ENCODE data around the gene CADM3. TPM values are rescaled to one million over a fixed set of nuclear protein-coding genes. Genes with fewer than 3 reads are reported as not detected.

The CADM3 gene
- total RNA-seq, 2 donors from 2014 or later, result not detected

DNA sequence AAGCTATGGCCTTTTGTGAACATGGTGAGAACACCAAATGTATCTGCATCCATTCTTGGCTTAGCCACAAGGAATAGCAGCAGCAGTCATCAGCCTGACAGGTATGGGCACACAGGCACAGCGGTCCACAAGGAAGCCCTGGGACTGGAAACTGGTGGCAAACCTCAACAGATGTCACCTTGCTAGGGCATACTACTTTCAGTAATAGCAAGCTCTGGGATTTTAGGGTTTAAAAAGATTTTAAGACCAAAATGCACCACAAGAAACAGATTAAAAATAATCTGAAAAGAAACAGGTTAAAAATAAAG, 9.7 kb upstream of the CADM3 start:
- peaks cover 48% of the 10 kb centered on the region for H3K27me3 Mint-ChIP-seq (ENCODE audit: low read depth)
- ATAC-seq (replicated peaks in 1 of 2), result no peak
- H3K4me3 Mint-ChIP-seq, result no peak overlapping the region

DNA sequence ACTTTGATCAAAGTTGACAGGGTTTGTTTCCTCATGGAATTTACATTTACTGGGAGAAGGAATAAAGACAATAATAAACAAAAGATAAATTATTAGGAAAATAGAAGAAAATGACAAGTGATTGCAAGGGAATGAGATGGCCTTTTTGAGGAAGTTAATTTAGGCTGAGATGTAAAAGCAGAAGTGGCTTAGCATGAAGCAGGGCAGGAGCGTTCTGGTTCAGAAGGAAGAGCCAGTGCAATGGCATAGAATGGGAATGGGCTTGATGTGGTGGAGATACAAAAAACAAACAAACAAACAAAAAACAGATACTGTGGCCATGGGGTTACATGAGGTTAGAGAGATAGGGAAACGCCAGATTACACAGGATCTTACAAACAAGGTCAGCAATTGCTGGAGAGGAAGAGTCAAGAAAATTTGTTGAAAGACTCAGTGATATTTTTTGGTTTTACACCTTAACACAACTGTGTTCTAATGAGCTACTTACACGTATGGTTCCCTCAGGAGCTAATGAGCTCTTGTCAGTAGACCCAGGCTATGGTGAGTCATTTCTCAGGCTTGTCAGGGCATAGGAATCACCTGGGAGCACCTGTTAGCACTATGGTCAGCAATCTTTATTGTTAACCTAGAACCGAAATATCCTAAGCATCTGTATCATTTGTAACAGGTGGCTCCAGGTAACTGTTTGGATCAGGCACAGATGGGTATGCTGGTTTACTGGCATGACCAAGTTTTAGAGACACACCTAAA, 8.7 kb upstream of the CADM3 start:
- H3K27me3 Mint-ChIP-seq (ENCODE audit: low read depth), result peaks cover 42% of the 10 kb centered on the region
- ATAC-seq (replicated peaks in 1 of 2) (no peak), DNase-seq (no peak)
- H3K9me3 Mint-ChIP-seq, result no peaks in the 10 kb centered on the region
- no peaks in the 10 kb centered on the region for H3K4me1 Mint-ChIP-seq (ENCODE audit: low read depth)
- H3K4me3 Mint-ChIP-seq, result no peak overlapping the region
- H3K27ac Mint-ChIP-seq, result no peak overlapping the region
- H3K36me3 Mint-ChIP-seq (ENCODE audit: insufficient read depth in 2 of 2), result no peaks in the 10 kb centered on the region

More for the DNA sequence above, 9.7 kb upstream of the CADM3 start:
- no peak overlapping the region for H3K27ac Mint-ChIP-seq
- H3K36me3 Mint-ChIP-seq (ENCODE audit: insufficient read depth in 2 of 2), result no peaks in the 10 kb centered on the region
- H3K4me1 Mint-ChIP-seq (ENCODE audit: low read depth), result no peaks in the 10 kb centered on the region
- H3K9me3 Mint-ChIP-seq, result no peaks in the 10 kb centered on the region
- DNase-seq, result no peak

DNA sequence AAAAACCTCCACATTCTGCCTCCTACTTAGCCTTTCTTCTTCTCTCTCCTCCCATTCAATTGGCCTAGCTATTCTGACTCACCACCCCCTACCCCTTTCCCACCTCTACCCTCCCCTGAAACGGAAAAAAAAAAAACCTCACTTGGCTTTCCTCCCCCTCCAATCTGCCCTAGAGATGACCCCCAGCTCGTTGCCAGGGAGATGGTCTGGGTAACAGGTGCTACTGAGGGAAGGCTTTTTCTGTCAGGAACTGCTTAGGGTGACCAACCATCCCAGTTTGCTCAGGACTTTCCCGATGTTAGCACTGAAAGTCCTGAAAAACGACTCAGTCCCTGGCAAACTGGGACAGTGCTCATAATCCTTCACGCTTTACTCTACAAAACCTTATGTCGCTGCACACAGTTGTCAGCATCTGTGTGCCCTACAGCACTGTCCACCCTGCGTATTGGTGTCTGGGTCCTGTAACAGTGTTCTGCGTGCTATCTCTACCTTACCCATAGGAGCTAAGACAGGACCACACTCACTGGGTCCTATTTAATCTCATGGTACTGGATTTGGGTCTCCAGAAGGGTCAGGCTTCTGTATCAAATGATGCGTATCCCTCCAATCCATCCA, 7.7 kb upstream of the CADM3 start:
- Mint-ChIP-seq H3K27me3 (ENCODE audit: low read depth) (peaks cover 46% of the 10 kb centered on the region), H3K27ac (no peak overlapping the region), H3K4me3 (no peak overlapping the region), H3K4me1 (ENCODE audit: low read depth) (no peaks in the 10 kb centered on the region), H3K9me3 (no peaks in the 10 kb centered on the region), H3K36me3 (ENCODE audit: insufficient read depth in 2 of 2) (no peaks in the 10 kb centered on the region)
- DNase-seq (no peak), ATAC-seq (replicated peaks in 1 of 2) (no peak)

DNA sequence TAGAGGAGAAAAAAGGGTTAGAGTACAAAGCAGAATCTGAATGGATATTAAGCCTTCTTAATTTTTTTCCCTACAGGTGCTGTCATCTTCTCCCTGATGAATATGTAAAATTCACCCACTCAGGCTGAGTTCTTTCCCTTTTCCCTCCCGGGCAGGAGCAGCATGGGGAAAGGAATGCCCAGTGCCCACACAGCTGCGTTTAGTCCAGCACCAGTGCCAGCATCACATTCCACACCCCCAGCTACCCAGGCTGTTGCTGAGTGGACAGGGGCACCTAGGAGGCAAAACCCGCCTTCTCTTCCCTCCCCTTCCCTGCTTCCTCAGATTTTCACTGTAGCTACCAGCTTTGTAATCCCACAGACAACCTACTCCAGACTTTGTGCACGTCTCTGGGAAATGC, 3.4 kb upstream of the CADM3 start:
- H3K4me1 Mint-ChIP-seq (ENCODE audit: low read depth), result peaks cover 6% of the 10 kb centered on the region
- ATAC-seq (replicated peaks in 1 of 2) (no peak), DNase-seq (no peak)
- no peaks in the 10 kb centered on the region for H3K9me3 Mint-ChIP-seq
- H3K27me3 Mint-ChIP-seq (ENCODE audit: low read depth), result peaks cover 63% of the 10 kb centered on the region
- H3K27ac Mint-ChIP-seq, result no peak overlapping the region
- no peak overlapping the region for H3K4me3 Mint-ChIP-seq
- H3K36me3 Mint-ChIP-seq (ENCODE audit: insufficient read depth in 2 of 2), result peaks cover 0 to 2% of the 10 kb centered on the region in 2 donors

DNA sequence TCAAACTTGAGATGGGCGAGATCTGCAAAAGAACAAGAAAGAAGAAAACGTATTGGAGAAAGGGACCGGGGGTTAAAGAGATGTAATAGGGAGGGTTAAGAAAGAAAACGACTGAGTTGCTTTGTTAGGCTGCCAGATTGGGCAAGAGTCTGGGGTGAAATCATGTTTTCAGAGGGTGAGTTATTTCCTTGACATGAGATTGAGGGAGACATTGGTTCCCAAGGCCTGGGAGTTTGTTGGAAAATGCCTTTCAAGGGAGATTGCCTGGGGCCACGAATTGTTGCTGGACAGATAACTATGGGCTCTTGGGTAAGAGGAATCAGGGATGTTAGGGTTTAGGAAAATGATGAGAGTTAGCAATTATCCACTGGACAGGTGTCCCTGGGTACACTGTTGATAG, 776 bp upstream of the CADM3 start:
- Mint-ChIP-seq H3K27me3 (ENCODE audit: low read depth) (peaks cover 75% of the 10 kb centered on the region), H3K4me3 (no peak overlapping the region), H3K36me3 (ENCODE audit: insufficient read depth in 2 of 2) (peaks cover 0 to 2% of the 10 kb centered on the region in 2 donors), H3K27ac (no peak overlapping the region), H3K9me3 (no peaks in the 10 kb centered on the region), H3K4me1 (ENCODE audit: low read depth) (peaks cover 6% of the 10 kb centered on the region)
- ATAC-seq (replicated peaks in 1 of 2), result no peak
- DNase-seq, result no peak

DNA sequence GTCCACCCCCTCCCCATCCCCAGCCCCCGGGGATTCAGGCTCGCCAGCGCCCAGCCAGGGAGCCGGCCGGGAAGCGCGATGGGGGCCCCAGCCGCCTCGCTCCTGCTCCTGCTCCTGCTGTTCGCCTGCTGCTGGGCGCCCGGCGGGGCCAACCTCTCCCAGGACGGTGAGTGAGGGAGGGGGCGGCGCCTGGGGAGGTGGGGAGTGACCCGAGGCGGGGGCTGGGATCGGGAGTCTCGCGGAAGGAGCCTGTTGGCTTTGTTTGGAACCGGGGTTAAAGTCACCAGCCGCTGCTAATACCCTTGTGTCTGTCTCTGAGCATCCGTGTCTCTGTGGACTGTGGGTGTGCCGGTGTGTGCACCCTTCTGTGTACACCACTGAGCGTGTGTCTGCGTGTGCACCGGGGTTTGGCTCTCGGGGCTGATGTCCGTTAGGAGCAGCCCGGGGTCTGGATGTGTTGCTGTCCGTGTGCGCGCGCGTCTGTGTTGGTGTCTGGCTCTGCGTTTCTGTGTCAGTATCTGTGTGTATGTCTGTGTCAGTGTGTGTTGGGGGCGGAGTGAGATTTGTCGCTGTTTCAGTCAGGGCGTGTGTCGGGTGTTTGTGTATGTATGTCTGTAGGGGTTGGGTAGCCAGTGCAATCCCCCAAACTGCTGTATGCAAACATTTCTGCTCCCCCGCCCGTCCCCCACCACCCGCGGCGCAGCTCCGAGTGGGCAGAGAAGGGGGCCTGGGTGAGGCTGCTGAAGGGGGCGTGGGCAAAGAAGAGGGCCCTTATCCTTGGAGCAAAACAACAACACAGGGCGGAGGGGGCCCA, 480 bp downstream of the CADM3 start:
- ATAC-seq (replicated peaks in 1 of 2) (no peak), DNase-seq (no peak)
- no peak overlapping the region for H3K27ac Mint-ChIP-seq
- H3K4me3 Mint-ChIP-seq, result peak overlapping the region; percentile 11 to 41
- H3K36me3 Mint-ChIP-seq (ENCODE audit: insufficient read depth in 2 of 2), result peaks cover 0 to 2% of the 10 kb centered on the region in 2 donors
- peaks cover 77% of the 10 kb centered on the region for H3K27me3 Mint-ChIP-seq (ENCODE audit: low read depth)
- peaks cover 6% of the 10 kb centered on the region for H3K4me1 Mint-ChIP-seq (ENCODE audit: low read depth)
- no peaks in the 10 kb centered on the region for H3K9me3 Mint-ChIP-seq

DNA sequence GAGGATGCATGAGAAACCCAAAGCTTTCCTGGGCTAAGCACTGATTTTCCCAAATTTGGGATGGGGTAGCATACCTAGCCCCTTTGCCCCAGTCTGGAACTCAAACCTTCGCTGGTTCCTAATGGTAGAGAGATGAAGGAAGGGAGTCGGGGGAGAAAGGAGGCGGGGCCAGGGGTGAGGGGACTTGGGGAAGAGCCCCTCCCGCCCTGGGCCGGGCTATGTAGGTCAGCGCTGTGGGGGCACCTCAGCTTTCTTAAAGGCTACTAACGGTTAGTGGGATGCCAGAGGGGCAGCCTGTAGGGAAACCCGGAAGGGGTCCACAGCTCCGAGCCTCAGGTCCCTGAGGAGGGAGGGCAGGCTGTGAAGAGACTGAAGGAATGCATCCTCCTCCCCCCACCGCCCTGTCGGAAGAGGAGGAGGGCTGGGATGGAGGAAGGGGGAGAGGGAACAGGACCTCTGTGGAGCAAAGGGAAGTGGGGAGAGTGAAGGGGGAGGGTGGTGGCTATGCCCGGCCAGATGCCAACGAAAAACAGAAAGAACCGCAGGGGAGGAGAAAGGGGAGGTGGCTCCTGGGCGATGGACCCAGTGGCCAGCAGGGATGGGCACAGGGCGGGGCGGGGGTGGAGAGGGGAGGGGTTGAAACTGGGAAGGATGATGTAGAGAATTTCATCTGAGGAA, 1.3 kb downstream of the CADM3 start:
- ATAC-seq (replicated peaks in 1 of 2) (no peak), DNase-seq (no peak)
- no peak overlapping the region for H3K27ac Mint-ChIP-seq
- no peaks in the 10 kb centered on the region for H3K9me3 Mint-ChIP-seq
- no peak overlapping the region for H3K4me3 Mint-ChIP-seq
- H3K4me1 Mint-ChIP-seq (ENCODE audit: low read depth), result peaks cover 11% of the 10 kb centered on the region
- peaks cover 80% of the 10 kb centered on the region for H3K27me3 Mint-ChIP-seq (ENCODE audit: low read depth)
- H3K36me3 Mint-ChIP-seq (ENCODE audit: insufficient read depth in 2 of 2), result peaks cover 0 to 2% of the 10 kb centered on the region in 2 donors

DNA sequence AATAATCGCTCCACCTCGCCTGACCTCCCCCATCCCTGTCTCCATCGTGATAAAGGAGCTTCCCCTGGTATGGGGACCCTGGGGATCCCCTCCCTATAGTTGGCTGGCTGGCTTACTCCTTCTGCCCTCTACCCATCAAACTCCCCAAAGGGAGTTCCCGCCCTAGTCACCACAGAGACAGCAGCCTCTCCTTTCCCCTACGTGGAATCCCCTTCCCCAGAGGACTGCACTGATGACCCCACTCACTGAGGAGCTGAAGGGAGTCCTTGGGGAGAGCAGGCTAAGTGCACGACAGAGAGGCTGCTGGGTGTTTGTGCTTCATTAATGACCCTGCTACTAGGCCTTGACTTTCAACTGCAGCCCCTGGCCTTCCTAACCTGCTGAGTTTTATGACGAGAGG, 1.9 kb downstream of the CADM3 start:
- no peaks in the 10 kb centered on the region for H3K9me3 Mint-ChIP-seq
- H3K4me3 Mint-ChIP-seq, result no peak overlapping the region
- ATAC-seq (replicated peaks in 1 of 2) (no peak), DNase-seq (no peak)
- H3K36me3 Mint-ChIP-seq (ENCODE audit: insufficient read depth in 2 of 2), result peaks cover 0 to 2% of the 10 kb centered on the region in 2 donors
- peaks cover 77% of the 10 kb centered on the region for H3K27me3 Mint-ChIP-seq (ENCODE audit: low read depth)
- H3K27ac Mint-ChIP-seq, result no peak overlapping the region
- peaks cover 11% of the 10 kb centered on the region for H3K4me1 Mint-ChIP-seq (ENCODE audit: low read depth)

DNA sequence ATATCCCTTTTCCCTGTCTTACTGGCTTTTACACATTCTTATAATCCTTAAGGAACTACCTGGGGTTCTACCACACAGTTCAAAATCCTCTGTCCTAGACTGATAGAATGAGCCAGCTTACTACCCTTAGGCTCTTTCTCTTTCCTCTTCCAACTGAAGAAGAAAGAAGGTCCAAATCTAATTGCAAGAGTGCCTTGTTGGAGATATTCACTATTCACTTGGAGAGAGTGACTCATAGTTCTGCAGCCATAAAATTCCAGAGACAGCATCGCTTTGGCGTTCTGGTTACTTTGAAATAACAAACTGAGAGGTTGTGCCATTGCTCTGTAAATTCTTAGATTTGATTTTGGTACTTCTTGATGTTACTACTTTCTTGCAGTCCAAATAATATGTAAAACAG, 4.2 kb downstream of the CADM3 start:
- Mint-ChIP-seq H3K9me3 (no peaks in the 10 kb centered on the region), H3K4me3 (no peak overlapping the region), H3K27ac (no peak overlapping the region), H3K27me3 (ENCODE audit: low read depth) (peaks cover 77% of the 10 kb centered on the region), H3K4me1 (ENCODE audit: low read depth) (peaks cover 11% of the 10 kb centered on the region), H3K36me3 (ENCODE audit: insufficient read depth in 2 of 2) (peaks cover 0 to 2% of the 10 kb centered on the region in 2 donors)
- DNase-seq (no peak), ATAC-seq (replicated peaks in 1 of 2) (no peak)

DNA sequence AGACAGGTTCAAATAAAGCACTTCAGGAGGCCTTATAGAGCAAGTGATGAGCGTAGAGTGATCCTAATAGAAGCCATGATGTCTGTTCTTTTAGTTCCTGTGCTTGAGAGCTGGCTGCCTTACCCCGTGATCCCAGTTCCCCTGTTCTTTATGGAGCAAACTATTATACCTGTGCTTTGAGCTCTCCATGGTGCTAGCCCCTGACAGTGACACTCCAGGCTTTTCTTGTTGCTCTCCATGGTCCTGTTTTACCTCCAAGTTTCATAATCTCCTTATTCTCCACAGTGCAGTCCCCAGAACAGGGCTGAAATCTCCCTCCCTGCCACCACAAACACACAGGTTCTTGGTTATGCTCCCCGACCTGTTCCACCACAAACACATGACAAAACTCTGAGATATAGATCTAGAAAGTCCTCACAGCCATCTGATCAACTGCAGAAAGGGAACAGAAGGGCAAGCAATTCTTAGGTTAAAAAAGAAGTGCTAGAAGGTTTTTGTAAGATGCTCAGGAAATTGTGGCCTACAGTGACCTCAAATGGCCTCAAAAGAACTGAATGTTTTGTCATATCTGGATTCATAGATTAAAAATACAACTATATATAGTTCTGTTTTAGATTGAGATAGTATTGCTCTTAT, 6.0 kb downstream of the CADM3 start:
- H3K27ac Mint-ChIP-seq, result no peak overlapping the region
- H3K9me3 Mint-ChIP-seq, result no peaks in the 10 kb centered on the region
- peaks cover 5% of the 10 kb centered on the region for H3K4me1 Mint-ChIP-seq (ENCODE audit: low read depth)
- ATAC-seq (replicated peaks in 1 of 2), result no peak
- H3K27me3 Mint-ChIP-seq (ENCODE audit: low read depth), result peaks cover 81% of the 10 kb centered on the region
- no peaks in the 10 kb centered on the region for H3K36me3 Mint-ChIP-seq (ENCODE audit: insufficient read depth in 2 of 2)
- H3K4me3 Mint-ChIP-seq, result no peak overlapping the region
- peak; percentile 29 to 35 for DNase-seq

DNA sequence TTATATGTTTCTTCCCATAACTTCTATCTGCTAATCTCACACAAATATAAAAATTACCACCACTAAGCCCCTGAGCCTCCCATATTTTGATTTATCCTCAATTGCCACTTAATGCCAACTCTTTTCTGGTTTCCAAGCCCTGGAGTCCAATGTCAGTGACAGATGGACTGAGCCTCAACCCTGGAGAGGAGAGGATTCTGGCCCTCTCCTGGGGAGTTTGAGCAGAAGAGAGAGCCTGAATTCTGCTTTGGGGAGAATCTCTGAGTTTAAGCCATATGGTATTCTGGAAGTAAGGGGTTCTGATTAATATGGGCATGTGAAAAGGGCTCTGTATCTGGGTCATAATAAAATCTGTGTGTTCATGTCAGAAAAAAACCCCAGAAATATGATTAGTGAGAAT, 8.5 kb downstream of the CADM3 start:
- H3K36me3 Mint-ChIP-seq (ENCODE audit: insufficient read depth in 2 of 2), result no peaks in the 10 kb centered on the region
- no peaks in the 10 kb centered on the region for H3K9me3 Mint-ChIP-seq
- H3K4me3 Mint-ChIP-seq, result no peak overlapping the region
- DNase-seq, result no peak
- peaks cover 5% of the 10 kb centered on the region for H3K4me1 Mint-ChIP-seq (ENCODE audit: low read depth)
- no peak for ATAC-seq (replicated peaks in 1 of 2)
- no peak overlapping the region for H3K27ac Mint-ChIP-seq
- peaks cover 68% of the 10 kb centered on the region for H3K27me3 Mint-ChIP-seq (ENCODE audit: low read depth)

DNA sequence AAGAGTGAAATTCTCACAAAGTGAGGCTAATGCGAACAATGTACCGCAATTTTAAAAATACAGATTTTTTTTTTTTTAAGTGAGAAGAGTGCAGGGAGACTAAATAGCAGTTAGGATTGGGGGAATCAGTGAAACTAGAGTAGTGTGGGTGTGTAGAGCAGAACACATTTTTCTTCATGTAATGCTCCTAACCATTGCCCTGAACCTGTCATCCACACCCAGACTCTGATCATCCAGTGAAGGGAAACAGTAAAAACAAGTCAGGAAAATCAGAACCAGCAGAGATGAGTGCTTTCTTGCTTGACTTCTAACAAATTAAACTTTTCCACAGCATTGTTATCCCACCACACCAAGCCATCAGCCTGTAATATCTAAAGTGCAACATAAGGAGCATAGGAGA, 9.1 kb downstream of the CADM3 start:
- Mint-ChIP-seq H3K9me3 (no peaks in the 10 kb centered on the region), H3K36me3 (ENCODE audit: insufficient read depth in 2 of 2) (no peaks in the 10 kb centered on the region), H3K27ac (no peak overlapping the region), H3K27me3 (ENCODE audit: low read depth) (peaks cover 69% of the 10 kb centered on the region), H3K4me1 (ENCODE audit: low read depth) (peaks cover 5% of the 10 kb centered on the region), H3K4me3 (no peak overlapping the region)
- ATAC-seq (replicated peaks in 1 of 2) (no peak), DNase-seq (no peak)

Data from activated T-cell treated with anti-CD3 and anti-CD28 coated beads, Interleukin-2, amount 50 U/mL, for 72 hours (primary cell).